Stimulated activated CD4-positive, alpha-beta T cell treated with anti-CD3 and anti-CD28 coated beads, Interleukin-15, amount 100 ng/mL, for 24 hours (primary cell): ENCODE results near the gene LGR6.
"Not testable (repeated sequence)": the region's sequence is repeated elsewhere in the genome, so short reads cannot be mapped to it uniquely, and the experiment has no call there.

Experiments used
- DNase-seq: peaks from one replicate; pipeline ENCODE4 v3.0.0-alpha.2; 2020

Gene LGR6

DNA sequence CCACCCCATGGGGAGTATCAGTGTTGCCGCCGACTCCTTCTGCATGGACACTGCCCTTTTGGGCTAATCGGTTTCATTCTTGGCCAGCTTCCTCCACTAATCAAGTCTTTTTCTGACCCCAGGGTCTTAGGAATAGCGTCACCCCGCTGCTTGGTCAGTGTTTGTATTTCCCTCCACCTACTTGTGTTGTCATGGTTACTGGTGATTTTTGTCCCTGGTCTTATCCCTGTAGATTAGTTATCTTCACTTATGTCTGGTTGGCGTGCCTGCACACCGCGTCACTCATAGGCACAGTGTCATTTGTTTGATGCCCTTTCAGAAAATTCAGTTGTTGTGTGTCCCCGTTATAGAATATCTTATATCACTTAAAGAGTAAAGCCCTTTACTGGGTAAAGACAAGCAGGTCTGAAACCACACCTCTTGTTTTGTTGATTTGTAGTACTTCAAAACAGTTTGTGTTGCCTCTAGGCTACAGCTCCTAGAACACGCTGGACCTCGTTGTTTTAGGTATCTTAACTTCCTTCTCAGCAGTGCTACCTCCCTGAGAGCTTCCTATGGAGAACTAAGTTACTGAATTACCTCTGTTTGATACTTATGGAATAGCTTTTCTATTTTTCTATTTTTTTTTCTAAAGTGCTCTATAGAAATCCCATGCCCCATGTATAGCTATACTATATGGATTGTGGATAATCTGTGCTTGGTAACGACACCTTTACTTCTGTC is 155.8 kb downstream of the LGR6 start:
- DNase-seq, result no peak

GRCh38 chr1:202351725-202352124 is 158.1 kb downstream of the LGR6 start:
- no peak for DNase-seq

DNA sequence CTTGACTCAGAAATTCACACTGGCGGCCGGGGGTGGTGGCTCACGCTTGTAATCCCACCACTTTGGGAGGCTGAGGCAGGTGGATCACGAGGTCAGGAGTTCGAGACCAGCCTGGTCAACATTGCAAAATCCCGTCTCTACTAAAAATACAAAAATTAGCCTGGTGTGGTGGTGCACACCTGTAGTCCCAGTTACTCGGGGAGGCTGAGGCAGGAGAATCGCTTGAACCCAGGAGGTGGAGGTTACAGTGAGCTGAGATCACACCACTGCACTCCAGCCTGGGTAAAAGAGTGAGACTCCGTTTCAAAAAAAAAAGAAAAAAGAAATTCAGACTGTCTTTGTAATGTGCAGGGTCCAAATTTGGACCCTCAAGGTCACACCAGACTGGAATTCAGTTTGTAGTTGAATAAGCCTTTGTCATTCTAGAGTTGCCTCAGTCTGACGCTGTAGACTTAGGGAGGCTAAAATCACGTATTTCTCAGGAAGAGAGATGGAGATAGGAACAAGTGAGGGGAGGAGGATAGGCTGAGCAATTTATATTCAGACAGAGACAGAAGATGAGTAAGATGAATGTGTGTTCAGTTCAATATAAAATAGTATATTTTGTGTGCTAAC is 159.1 kb downstream of the LGR6 start:
- not testable (repeated sequence) for DNase-seq

DNA sequence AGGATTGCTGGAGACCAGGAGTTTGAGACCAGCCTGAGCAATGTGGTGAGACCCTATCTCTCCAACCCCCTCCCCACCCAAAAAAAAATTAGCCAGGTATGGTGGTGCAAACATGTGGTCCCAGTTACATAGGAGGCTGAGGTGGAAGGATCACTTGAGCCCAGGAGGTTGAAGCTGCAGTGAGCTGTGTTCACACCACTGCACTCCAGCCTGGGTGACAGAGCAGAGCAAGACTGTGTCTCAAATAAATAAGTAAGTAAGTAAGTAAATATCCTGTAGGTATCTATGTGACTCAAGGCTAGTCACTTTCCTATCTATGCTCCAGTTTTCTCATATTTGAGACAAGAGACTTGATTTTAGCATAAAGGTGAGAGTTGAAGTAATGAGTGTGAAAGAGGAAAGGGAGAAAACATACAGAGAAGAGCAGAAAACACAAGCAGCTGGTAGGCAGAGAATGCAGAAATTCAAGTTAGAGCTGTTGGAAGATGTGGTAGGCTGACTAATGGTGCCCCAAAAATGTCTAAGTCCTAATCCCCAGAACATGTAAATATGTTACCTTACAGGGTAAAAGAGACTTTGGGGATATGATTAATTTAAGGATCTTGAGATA is 162.4 kb downstream of the LGR6 start:
- DNase-seq, result no peak

GRCh38 chr1:202357506-202357905 is 163.9 kb downstream of the LGR6 start:
- DNase-seq, result no peak

- no peak for DNase-seq
Observed at GRCh38 chr1:202361224-202361623, 167.6 kb downstream of the LGR6 start.

DNA sequence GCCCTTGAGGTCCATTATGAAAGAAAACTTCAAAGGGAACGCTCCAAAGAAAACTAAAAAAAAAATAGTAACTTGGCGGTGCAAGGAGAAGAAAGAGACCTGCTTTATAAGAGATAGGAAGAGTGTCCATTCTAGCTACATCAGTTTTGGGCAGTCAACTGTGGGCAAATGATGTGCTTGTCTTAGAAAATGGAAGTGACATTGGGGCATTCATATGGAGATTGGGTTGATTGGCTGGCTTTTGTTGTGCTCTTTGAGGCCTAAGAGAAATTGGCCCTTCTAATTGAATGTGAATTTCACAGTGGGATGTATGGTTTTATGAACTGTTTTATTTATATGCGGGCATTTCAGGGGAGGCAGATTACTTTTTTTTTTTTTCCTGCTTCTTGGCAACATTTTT is 168.1 kb downstream of the LGR6 start:
- DNase-seq, result no peak

DNA sequence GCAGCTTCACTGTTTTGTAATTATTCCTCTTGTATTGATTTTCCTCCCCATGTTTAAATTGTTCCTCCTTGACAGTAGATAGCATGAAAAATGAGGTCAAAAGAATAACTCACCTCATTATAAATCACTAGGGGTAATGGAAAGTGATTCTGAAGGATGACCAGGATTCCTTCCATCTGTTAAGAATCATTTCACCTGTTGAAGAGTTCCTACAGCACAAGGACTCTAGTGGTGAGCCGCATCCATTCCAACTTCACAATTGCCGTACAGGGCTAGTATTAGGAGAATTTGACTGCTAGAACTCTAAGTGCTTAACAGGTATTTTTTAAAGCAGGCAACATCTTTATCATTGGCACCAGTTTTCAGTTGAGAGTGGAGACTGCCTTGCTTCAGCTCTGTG is 168.6 kb downstream of the LGR6 start:
- DNase-seq, result no peak

DNA sequence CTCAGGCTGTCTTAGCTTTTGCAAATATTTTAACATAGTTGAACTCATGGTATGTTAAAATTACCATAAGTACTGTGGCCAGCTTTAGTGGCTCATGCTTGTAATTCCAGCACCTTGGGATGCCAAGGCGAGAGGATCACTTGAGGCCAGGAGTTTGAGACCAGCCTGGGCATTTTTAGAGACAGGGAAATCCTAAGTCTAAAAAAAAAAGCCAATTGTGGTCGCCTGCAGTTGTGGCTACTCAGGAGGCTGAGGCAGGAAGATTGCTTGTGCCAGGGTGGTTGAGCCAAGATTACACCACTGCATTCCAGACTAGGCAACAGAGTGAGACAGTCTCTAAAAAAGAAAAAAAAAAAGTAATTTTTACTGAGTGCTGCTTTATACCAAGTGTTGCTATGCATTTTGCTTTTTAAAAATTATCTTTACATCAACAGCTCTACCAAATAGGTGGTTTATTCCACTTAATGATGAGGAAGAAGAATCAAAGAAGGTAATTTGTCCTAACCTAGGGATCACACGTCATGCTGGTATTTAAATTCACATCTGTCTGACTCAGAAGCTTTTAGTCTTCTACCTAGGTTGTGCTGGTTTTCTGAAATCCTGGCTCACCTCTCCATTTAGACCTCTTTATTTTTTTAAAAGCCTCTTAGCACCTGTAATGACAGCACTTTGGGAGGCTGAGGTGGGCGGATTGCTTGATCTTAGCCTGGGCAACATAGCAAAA is 171.7 kb downstream of the LGR6 start:
- DNase-seq, result no peak

GRCh38 chr1:202367271-202367670 is 173.7 kb downstream of the LGR6 start:
- DNase-seq, result no peak
